NCI-H526 (cell line): ENCODE data around the gene MAGI1.

Experiments
- DNase-seq, 2 experiments: peaks; one replicate each; lab custom pipeline; 2025; lab: John Stamatoyannopoulos, UW

MAGI1 gene

DNA sequence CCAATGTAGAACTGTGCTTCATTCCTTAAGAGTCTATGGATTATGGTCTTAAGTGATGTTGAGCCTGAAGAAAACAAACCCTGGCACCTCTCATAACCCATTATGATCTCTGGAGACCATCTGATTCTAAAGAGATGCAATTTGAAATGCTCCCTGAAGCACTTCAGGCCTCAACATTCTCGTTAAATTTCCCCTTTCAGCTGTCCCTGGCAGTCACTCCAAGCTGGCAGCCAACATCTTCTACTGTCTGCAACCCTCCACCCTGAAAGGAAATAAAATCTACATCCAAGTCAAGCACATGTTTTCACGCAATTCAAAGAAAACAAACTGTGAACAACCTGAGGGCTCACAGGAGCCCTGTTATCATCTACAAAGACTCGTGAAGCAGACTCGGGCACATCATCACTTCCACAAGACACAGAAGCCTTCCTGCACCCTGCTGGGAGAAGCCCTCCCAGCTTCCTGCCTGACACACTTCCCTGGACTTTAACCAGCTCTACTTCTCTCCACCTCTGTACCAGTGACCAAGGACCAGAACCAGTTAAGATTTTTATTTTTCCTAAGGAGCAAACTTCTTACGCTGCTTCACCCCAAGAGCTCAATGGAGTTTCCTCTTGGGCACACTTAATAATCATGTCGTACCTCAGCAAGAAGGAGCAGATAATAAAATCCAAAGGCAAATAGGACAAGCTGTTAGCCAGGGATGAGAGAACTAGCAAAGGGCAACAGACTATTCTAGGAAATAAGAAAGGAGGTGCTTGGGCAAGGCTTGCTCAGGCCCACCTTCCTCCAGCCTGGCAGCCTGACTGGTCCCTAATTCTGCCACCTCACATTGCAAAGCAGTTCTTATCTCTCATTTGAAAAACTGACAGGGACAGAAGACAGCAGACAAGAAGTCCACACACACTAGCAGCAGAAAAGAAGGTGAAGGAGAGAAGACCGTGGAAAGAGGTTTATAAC, 67.1 kb downstream of the MAGI1 start:
- DNase-seq, result no peak

DNA sequence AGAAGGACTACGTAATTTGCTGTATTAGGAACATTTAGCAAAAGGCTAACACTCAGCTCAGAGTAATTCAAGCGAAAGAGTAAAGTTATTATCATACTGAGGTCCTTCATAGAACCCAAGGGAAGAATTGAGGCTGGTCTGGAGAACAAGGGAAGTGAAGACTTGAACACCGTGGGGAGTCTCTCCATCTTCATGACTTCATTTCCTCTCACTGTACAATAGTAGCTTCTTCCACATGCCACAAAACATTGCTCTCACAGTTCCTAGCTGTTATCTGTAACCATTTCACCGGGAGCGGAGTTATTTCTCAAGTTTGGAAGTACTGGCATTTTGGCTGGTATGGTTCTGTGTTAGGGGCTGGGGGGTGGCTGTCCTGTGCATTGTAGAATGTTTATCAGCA, 69.7 kb downstream of the MAGI1 start:
- no peak for DNase-seq

DNA sequence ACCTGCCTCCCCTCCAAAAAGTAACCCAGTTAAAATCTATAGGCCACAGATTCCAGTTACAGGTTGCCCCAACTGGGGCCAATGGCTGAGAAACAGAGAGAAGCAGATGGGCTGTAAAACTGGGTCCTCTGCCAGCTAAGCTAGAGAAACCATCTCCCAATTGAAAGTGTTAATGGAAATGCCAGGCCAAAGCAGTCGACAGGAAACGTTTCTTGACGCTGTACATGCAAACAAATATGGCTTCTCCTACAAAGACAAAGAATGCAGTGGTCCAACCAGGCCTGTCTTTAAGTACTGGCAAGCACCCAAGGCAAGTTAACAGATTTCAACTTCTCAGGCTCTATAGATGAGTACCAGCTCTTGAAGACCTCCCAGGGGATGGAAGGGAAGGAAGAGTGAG, 71.3 kb downstream of the MAGI1 start:
- no peak for DNase-seq

DNA sequence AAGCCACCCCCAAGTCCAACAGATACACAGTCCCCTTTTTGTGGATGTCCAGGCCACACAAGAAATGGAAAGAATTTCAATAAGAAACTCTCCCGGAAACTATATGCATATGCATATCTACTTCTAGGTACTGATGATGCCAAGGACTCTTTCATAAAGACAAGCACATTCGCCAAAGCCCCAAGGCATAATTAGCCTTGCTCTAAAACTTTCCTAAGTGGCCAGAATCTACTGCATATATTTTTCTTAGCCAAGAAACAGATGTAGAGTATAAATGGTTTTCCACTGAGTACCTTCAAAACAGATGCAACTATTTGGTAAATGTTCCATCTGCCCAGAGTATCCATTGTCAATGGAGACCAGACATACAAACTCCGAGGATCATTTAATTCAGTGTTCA, 73.9 kb downstream of the MAGI1 start:
- no peak for DNase-seq

DNA sequence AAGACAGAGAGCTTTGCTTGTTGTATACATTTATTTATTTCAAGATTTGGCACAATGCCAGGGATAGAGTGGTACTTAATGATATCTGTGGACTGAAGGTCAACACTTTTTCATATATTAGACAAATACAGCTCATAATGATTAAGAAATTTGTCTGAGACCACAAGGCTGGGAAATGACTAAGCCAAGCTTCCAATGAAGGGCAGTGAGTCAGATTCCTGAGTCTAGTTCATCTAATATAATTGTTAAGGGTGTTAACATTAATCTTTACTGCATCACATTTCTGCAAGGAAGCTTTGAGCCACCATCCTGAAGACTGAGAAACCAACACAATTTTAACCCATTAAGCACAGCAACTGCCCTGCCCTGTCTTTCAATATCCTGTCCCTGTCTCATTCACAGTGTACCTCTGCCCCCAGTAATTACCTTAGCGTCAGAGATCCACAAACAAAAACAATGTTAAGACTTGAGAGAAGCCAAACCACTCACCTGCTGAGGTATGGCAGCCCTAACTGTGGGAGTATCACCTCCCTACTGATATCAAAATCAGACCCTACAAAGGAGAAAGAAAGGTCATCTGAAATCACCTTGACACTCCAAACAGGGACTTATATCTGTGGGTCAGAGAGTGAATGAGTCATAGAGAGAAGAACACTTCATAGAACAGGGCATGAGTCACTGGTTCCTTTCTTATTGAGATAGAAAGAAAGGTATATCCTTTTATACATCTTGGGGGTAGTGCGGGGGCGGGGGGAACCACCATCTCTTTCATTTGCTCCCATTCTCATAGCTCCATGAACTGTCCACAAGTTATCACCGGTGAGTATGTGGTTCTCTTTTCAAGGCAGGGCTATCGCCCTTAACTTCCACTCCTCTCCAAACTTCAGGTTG, 74.7 kb downstream of the MAGI1 start:
- DNase-seq, result no peak

DNA sequence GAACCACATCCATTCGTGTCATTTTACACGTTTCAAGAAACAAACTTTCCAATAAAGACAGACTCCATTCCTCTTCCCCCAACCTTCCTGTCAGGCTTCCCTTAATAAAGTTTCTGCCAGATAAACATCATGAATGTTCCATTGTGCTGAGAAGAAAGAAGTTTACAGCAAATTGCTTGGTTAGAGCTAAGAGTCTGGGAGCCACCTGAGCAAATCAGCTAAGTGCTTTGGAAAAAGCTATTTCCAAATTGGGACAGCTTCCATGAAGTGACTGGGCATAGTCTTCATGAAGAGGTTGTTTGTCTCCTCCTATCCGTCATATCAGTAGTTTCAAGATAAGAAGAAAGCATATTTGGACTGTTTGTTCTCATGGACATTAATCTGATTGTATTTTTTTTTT, 77.0 kb downstream of the MAGI1 start:
- DNase-seq, result no peak

DNA sequence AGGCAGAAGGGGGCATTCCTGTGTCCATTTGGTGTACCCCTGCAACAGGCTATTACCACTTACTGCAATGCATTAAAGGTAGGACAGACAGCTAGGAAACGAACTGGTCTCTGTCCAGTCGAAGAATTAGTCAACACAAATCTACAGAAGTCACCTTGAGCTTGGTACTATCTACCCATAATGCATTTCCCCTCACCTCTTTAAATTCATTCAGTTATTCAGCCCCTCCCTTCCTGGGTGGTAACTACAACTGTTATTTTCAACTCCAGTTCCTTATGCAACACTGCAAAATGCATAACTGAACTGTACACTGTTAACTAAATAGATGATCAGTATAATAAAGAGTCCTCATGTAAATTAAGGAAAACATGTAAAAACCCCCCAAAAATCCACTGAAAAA, 77.6 kb downstream of the MAGI1 start:
- DNase-seq, result no peak

DNA sequence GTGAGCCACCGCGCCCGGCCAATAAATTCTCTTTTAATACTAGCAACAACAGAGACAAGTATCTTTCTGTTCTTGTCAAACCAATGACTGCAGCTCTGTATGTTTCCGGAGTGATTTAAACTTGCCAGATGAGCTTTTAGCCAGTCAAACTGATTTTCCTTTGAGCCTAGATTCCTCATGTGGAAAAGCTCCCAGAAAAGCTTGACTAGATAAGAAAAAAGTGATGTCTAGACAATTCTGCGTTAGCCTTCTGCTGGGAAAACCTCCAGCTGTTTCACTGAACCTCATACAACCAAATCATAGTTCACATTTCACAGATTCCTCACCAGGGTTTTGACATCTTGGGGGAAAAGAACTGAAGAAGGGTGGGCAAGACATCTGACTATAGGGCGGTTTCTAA, 78.6 kb downstream of the MAGI1 start:
- DNase-seq, result no peak

DNA sequence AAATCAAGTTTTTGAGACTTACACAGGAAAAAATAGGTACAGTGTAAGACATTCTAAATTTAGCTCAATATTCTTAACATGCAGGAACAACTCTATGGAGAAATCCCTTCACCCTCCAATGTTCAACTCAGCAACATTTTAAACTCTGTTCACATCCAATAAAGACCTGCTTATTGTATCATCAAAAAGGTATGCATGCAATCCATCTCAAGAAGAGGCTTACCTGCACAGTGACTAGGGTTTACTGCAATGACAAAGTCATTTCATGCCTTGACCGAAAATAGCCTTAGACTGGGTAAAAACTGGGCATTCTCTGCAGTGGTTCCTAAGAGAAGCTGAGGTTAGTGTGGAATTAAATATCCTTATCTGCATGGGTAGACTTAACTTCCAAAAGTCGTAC, 80.5 kb downstream of the MAGI1 start:
- DNase-seq, result no peak

DNA sequence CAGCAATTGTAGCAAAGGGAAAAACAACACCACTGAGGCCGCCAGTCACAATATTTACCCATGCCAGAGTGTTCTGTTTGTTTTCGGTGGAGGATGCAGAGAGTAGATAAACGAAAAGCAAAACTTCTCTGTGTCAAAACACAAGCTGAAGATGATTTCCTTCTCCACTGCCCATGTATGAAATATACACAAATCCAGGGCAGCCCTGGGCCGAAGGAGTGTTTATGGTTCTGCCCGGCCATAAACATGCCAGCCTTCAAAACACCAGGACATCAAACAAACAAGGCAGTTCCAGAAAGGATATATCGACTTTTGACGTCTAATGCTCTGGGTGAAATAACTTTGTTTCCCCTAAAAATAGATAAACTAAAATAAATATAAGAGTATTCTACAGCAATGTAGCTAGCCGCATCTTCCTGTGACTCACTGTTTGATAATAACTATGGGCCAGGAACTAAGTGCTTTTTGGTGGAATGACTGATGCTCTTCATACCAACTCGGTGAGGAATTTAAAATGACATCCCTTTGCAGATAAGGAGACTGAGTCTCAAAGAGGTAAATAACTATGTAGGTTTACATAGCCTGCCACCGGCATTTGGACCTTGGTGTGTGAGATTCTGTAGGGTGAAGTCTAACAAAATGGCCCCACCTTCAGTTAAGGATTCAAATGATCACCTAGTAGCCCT, 82.8 kb downstream of the MAGI1 start:
- DNase-seq, result no peak

DNA sequence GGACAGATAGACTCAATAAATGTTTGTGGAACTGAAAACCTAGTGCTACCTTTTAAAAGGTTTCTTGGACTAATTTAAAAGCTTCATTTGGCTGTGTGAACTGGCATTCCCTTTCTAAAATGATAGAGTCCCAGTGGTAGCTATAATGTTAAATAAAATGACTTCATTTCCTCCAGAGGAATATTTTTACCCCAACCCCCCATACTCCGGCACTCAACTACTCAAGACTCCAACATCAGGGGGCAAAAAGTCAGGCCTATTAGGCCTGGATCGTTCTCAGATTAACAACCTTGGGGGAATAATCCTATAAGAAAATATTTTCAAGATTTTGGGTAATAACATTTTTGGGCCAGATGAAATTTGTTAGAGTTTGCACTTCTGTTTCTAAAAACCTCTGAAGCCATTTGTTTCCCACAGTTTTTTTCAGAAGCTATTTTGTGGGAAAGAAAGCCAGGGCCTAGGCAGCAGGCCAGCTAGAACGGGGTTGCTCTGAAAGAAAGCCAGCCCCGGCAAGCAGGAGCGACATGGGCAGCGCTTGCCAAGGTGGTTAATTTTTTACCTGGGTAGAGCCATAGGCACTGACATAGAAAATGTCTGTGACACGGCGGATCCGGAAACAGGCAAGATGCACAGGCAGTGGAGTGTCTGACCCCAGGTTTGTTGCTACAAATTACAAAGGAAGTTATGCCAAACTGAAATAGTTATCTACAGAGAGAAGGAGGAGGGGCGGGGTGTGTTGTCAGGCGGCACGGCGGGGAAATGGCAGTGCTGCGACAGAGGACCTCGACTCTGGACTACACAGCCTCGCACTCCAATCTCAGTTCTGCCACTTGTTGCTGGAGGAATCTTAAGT, 84.6 kb downstream of the MAGI1 start:
- no peak for DNase-seq

DNA sequence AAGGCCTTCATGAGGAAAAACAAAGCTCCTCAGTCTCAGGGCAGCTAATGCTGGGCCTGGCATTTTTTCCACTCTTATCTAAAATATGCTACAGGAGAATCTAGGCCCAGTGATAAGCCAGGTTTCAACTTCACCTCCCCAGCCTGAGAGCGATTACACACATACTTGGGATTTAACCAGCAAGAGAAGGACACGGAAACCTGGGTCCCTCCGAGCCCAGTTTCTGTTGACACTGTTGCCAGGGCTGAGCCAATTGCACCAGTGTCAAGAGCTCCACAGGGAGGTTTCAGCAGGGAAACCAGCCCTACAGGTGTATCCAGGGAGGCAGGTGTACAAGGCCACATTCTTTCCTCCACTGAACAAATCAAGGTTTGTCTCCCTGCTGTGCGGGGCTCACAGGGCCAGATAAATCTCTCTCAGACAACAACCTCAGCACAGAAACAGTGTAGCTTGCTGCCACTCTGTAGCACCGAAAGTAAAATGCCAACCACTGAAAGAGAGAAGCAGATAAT, 85.4 kb downstream of the MAGI1 start:
- DNase-seq, result peak; percentile 26 to 66

DNA sequence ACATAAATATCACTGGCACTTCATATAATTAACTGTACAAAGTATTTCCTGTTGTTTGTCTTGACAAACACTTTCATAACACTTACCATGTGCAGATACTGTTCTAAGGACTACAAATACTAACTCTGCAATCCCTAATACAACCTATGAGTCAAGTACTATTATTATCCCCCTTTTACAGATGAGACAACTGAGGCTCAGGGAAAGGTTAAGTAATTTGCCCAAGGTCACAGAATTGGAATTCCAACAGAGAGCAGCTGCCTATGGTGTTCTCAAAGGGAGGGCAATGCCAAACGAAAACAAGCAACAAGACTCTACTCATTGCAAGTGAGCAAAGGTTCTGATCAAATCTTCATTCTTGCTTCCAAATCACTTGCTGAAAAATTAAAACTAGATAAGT, 85.9 kb downstream of the MAGI1 start:
- no peak for DNase-seq

DNA sequence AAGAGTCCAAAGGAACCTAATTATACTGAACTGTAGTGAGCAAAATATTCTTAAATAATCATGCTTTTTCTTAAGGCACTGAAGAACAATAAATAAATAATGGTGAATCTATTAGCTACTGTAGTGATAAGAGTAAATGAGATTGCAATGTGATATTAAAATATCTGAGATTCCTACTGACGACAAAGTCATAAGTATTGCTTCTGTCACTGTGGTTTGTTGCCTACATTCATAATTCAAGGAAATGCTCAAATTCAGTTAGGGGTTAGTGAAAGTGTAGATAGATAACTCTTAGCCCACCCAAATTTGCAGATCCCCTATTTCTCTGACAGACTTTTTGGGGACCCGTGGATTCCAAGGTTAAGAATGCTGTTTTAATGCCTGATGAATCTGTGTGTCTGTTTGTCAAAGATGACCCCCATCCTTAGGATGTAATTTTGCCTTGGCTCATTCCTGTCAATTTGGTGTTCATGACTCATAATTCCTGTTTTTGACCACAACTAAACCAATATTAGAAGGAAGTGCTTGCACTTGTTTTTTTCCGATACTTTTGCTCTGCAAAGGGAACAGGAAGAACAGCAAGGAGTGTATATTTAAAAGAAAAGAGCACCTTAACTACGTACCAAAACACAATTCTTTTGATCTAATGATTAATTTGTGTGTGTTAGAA, 86.7 kb downstream of the MAGI1 start:
- DNase-seq, result no peak

DNA sequence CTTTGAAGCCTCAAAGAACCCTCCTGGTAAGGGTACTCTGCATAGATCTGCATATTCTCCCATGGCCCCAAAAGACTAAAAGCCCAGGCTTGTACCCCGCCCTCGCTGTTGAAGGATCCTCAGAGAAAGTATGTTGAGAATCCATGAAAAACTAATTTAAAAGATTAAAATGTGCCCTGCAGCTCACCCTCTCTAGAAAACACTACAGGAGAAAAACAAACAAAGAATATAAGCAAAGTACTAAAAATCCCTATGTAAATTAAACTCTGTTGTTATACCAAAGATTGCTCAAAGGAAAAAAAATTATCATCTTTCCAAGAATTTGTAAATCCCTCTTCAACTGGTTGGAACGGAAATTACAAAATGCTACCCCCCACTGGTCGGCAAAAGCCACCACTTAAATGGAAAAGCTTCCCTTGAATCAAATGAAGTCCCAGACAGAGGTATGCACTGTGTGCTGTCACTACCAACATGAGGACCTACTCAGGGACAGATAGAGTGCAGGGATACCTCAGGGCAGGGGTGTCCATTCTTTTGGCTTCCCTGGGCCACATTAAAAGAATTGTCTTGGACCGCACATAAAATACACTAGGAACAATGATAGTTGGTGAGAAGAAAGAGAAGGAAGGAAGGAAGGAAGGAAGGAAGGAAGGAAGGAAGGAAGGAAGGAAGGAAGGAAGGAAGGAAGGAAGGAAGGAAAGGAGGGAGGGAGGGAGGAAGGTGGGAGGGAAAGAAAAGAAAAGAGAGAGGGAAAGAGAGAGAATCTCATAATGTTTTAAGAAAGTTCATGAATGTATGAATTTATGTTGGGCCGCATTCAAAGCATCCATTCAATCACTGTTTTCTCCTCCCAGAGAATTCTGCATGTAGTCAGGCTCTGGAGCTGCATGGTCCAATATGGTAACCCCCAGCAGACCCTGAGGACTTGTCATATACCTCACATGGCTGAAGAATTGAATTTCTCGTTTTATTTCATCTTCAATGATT, 88.1 kb downstream of the MAGI1 start:
- no peak for DNase-seq

DNA sequence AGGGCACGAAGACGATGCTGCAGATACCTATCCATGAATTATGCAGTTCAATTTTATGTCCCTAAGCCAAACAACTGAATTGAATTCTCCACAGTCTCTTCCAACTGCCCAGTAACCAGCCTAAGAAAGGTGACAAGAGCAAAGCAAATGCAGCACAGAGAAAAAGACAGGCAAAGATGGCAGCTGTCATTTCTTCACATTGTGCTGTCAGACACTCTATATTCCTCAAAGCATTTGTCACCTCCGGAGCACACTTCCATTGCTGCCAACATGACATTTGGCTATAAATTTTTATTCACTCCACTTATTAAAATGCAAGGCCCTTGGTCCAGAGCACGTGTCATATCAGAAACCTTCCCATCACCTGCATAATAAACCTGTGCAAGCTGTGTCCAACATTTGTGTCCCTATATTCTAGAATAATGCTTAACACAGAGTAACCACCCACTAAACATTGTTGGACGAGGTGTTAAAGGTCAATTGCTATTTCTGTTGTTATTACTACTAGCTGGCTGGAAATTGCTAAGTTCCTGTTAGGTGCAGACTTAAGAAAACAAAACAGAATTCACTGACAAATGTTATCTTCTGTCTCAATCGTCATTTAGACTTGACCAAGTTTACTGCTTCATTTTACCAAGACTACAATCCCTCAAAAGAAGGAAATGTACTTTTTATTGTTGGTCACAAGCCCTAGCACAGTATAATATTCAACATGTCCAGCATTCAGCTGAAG, 89.7 kb downstream of the MAGI1 start:
- DNase-seq, result no peak

DNA sequence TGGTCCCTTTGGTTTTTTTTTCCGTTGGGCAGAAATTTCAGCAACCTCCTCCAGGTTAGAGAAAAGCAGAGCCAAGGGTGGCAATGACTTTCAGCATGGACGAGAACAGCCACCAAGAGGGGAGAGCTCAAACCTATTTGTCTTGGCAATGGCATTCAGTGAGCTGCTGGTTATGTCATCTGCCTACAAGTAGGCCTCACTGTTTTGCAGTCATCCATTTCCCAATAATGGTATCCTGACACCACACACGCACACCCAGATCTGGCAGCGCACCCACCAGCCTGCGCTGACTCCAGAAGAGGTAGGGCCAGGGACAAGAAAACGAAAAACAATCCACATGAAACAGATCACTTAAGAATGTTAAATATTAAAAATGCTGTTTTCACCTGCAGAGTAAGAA, 92.3 kb downstream of the MAGI1 start:
- no peak for DNase-seq

DNA sequence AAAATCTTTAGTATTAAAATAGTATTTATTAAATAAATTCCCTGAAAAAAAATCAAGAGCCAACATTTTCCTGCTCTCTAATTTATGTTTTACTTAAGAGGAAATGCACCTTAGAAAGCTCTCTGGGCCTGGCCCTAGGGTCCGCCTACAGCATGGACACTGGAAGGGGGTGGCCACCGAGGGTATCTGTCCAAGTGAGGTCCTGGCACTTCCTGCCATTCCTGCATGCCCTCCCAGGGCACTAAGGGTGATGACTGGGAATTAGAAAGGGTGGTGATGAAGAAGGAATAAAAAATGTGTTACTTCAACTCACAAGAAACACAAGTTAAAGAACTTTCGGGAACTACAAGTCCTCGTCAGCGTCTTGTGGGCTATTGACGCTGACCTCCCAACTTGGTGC, 92.8 kb downstream of the MAGI1 start:
- DNase-seq, result no peak

DNA sequence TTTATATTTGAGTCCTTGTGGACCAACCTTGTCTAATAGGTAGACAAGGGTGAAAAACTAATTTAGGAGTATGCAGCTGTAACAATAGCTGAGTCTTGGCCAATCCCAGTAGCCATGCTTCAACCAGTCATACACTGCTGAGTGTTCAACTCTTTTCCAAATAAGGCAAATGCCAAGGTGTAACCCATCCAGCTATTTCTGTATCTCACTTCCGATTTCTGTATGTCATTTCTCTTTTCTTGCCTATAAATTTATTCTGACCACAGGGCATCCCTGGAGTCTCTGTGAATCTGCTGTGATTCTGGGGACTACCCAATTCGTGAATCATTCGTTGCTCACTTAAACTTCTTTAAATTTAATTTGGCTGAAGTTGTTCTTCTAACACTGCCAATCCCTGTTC, 93.2 kb downstream of the MAGI1 start:
- no peak for DNase-seq
